ENCODE data around the gene RAB37.

The RAB37 gene

GRCh38 chr17:74732042-74732867 lies 4.8 kb upstream of the RAB37 start:
- no peak overlapping the region for H3K4me3 ChIP-seq (ENCODE audit: low read depth, low read length)
- TF ChIP-seq CTCF (IDR thresholded peaks at IDR 0.05; ENCODE audit: borderline replicate concordance, insufficient read depth, low read depth, low read length): no peak

GRCh38 chr17:74733365-74734122 lies 3.5 kb upstream of the RAB37 start:
- no peak overlapping the region for H3K4me3 ChIP-seq (ENCODE audit: low read depth, low read length)
- TF ChIP-seq CTCF (IDR thresholded peaks at IDR 0.05; ENCODE audit: borderline replicate concordance, insufficient read depth, low read depth, low read length): no peak

- no peak overlapping the region for H3K4me3 ChIP-seq (ENCODE audit: low read depth, low read length)
- TF ChIP-seq CTCF (IDR thresholded peaks at IDR 0.05; ENCODE audit: borderline replicate concordance, insufficient read depth, low read depth, low read length): no peak
Measured at GRCh38 chr17:74734256-74734655, 2.8 kb upstream of the RAB37 start.

GRCh38 chr17:74737299-74738050 lies 419 bp downstream of the RAB37 start:
- peak; percentile 66 for TF ChIP-seq CTCF (IDR thresholded peaks at IDR 0.05; ENCODE audit: borderline replicate concordance, insufficient read depth, low read depth, low read length)
- peak overlapping the region; percentile 52 for H3K4me3 ChIP-seq (ENCODE audit: low read depth, low read length)

GRCh38 chr17:74738051-74738996 lies 1.3 kb downstream of the RAB37 start:
- peak overlapping the region; percentile 52 for H3K4me3 ChIP-seq (ENCODE audit: low read depth, low read length)
- no peak for TF ChIP-seq CTCF (IDR thresholded peaks at IDR 0.05; ENCODE audit: borderline replicate concordance, insufficient read depth, low read depth, low read length)

GRCh38 chr17:74739227-74739831 lies 2.3 kb downstream of the RAB37 start:
- H3K4me3 ChIP-seq (ENCODE audit: low read depth, low read length): no peak overlapping the region
- TF ChIP-seq CTCF (IDR thresholded peaks at IDR 0.05; ENCODE audit: borderline replicate concordance, insufficient read depth, low read depth, low read length): no peak
